Tibial artery (tissue), 4 donors: ENCODE measurements around the gene CCDC159.
"Not testable (repeated sequence)": the region's sequence is repeated elsewhere in the genome, so short reads cannot be mapped to it uniquely, and the experiment has no call there.

ENCODE experiments used
- DNase-seq, 2 donors: peaks; one replicate each; pipeline ENCODE4 v3.0.0-alpha.2; 2019
- H3K27ac ChIP-seq, 2 donors: fragments of 200-600 bp; sonication (generic) in 1 of 2; 1 replicate in 1 of 2; 2 replicates in 1 of 2; pipeline ENCODE4 v1.5.1; 2018 to 2019; ENCODE audit warnings: mild to moderate bottlenecking in 1 of 2
- H3K27me3 ChIP-seq, 2 donors: fragments of 200-600 bp; sonication (generic) in 1 of 2; one replicate each; pipeline versions ENCODE4 v1.5.1 to v1.6.0; 2016 to 2019
- H3K36me3 ChIP-seq, 3 donors: fragments of 200-600 bp; sonication (generic) in 2 of 3; one replicate each; pipeline ENCODE4 v1.5.1; 2016 to 2019; ENCODE audit warnings: mild to moderate bottlenecking in 2 of 3
- H3K4me1 ChIP-seq, 4 donors: fragments of 200-600 bp; sonication (generic) in 2 of 4; 1 replicate in 3 of 4; 2 replicates in 1 of 4; pipeline ENCODE4 v1.5.1; 2016 to 2019
- H3K4me3 ChIP-seq, 2 donors: fragments of 200-600 bp; sonication (generic) in 1 of 2; 1 replicate in 1 of 2; 2 replicates in 1 of 2; pipeline ENCODE4 v1.5.1; 2018 to 2019; ENCODE audit warnings: mild to moderate bottlenecking in 2 of 2
- H3K9me3 ChIP-seq, 3 donors: fragments of 200-600 bp; sonication (generic) in 1 of 3; one replicate each; pipeline ENCODE4 v1.5.1; 2016 to 2019
- CTCF ChIP-seq, 2 experiments: fragments of 200-600 bp in 1 of 2; fragments of 450-650 bp in 1 of 2; IDR thresholded peaks; one replicate each; pipeline ENCODE4 v1.5.1; 2017 to 2019; ENCODE audit warnings: antibody characterized with exemption in 2 of 2, mild to moderate bottlenecking in 1 of 2, moderate library complexity in 1 of 2
- intact Hi-C: fragments of 100-400 bp; cut with DNase I; formaldehyde crosslinking; loops from one replicate; pipeline ENCODE4 v1.15.0; 2023; ENCODE audit warnings: low total_unique reads

The CCDC159 gene

GRCh38 chr19:11325544-11325943, 20.8 kb upstream of the CCDC159 start:
- H3K4me1 ChIP-seq: peaks cover 5 to 23% (median 16%) of the 10 kb centered on the region in 4 donors
- TF ChIP-seq CTCF (IDR thresholded peaks at IDR 0.05): no peak

GRCh38 chr19:11330127-11330526, 16.2 kb upstream of the CCDC159 start:
- peaks cover 53 to 97% (median 75%) of the 10 kb centered on the region in 3 donors for H3K36me3 ChIP-seq

More at GRCh38 chr19:11325544-11325943, 20.8 kb upstream of the CCDC159 start:
- Histone ChIP-seq H3K9me3 (no peaks in the 10 kb centered on the region), H3K4me3 (no peak overlapping the region), H3K36me3 (peaks cover 25 to 57% (median 46%) of the 10 kb centered on the region in 3 donors), H3K27me3 (no peaks in the 10 kb centered on the region), H3K27ac (no peak overlapping the region)
- intact Hi-C loops: no loop called here
- DNase-seq: no peak

GRCh38 chr19:11331502-11331901, 14.8 kb upstream of the CCDC159 start:
- no peak for DNase-seq
- no peak overlapping the region for H3K27ac ChIP-seq
- no peaks in the 10 kb centered on the region for H3K27me3 ChIP-seq
- H3K36me3 ChIP-seq: peaks cover 64 to 97% (median 77%) of the 10 kb centered on the region in 3 donors
- intact Hi-C loops: no loop called here
- no peak overlapping the region for H3K4me3 ChIP-seq
- no peaks in the 10 kb centered on the region for H3K9me3 ChIP-seq
- no peaks in the 10 kb centered on the region for H3K4me1 ChIP-seq
- TF ChIP-seq CTCF (IDR thresholded peaks at IDR 0.05): no peak

More at GRCh38 chr19:11330127-11330526, 16.2 kb upstream of the CCDC159 start:
- no peak overlapping the region for H3K4me3 ChIP-seq
- H3K27me3 ChIP-seq: no peaks in the 10 kb centered on the region
- no peaks in the 10 kb centered on the region for H3K9me3 ChIP-seq
- intact Hi-C loops: no loop called here
- peaks cover 0 to under 1% (median under 1%) of the 10 kb centered on the region in 4 donors for H3K4me1 ChIP-seq
- H3K27ac ChIP-seq: no peak overlapping the region
- DNase-seq: no peak
- no peak for TF ChIP-seq CTCF (IDR thresholded peaks at IDR 0.05)

- no peak for TF ChIP-seq CTCF (IDR thresholded peaks at IDR 0.05)
- Histone ChIP-seq H3K36me3 (peaks cover 53 to 94% (median 67%) of the 10 kb centered on the region in 3 donors), H3K4me3 (no peak overlapping the region), H3K4me1 (no peaks in the 10 kb centered on the region), H3K9me3 (no peaks in the 10 kb centered on the region), H3K27me3 (no peaks in the 10 kb centered on the region), H3K27ac (no peak overlapping the region)
- intact Hi-C loops: no loop called here
- no peak for DNase-seq
Measured at GRCh38 chr19:11332822-11333221, 13.5 kb upstream of the CCDC159 start.

- H3K4me1 ChIP-seq, H3K27ac ChIP-seq, DNase-seq, H3K9me3 ChIP-seq, H3K27me3 ChIP-seq, H3K4me3 ChIP-seq, intact Hi-C loops: not testable (repeated sequence)
- peaks cover 50 to 83% (median 59%) of the 10 kb centered on the region in 3 donors for H3K36me3 ChIP-seq
Measured at GRCh38 chr19:11333838-11334237, 12.5 kb upstream of the CCDC159 start.

GRCh38 chr19:11335449-11336146, 10.7 kb upstream of the CCDC159 start:
- TF ChIP-seq CTCF (IDR thresholded peaks at IDR 0.05): no peak
- no peaks in the 10 kb centered on the region for H3K27me3 ChIP-seq
- no peak for DNase-seq
- H3K27ac ChIP-seq: no peak overlapping the region
- H3K36me3 ChIP-seq: peaks cover 44 to 66% (median 49%) of the 10 kb centered on the region in 3 donors
- intact Hi-C loops: loop anchor here (5.0 kb wide), 1 partner anchor 43 kb away; no protein-coding TSS in a partner anchor
- H3K4me1 ChIP-seq: peaks cover 0 to 21% (median 17%) of the 10 kb centered on the region in 4 donors
- no peaks in the 10 kb centered on the region for H3K9me3 ChIP-seq
- H3K4me3 ChIP-seq: no peak overlapping the region
